ENCODE data around the gene CNTNAP4.

- TF ChIP-seq POLR2A (IDR thresholded peaks at IDR 0.05): no peak
- no peak for TF ChIP-seq CTCF (IDR thresholded peaks at IDR 0.05)
These were observed 885 bp downstream of the CNTNAP4 start for GRCh38 chr16:76278086-76278485.

All from prostate gland (tissue), 2 donors.